PC-3 (cell line): ENCODE measurements around the gene ZNF407.

ENCODE experiments used
- CTCF ChIP-seq: fragments of 300-600 bp; sonication (generic); conservative IDR thresholded peaks from 2 replicates; pipeline ENCODE4 v1.5.1; 2017; ENCODE audit warnings: antibody characterized with exemption, low read depth, mild to moderate bottlenecking, low read length
- EZH2 ChIP-seq: fragments of 300-600 bp; sonication (generic); IDR thresholded peaks from one replicate; pipeline ENCODE4 v1.6.1; 2017; ENCODE audit warnings: antibody characterized with exemption, mild to moderate bottlenecking, low read length; ENCODE audit not compliant: unreplicated experiment
- EZH2phosphoT487 ChIP-seq: fragments of 300-600 bp; sonication (generic); IDR thresholded peaks from 2 replicates; pipeline ENCODE4 v1.6.1; 2018; ENCODE audit warnings: mild to moderate bottlenecking, antibody characterized with exemption, low read length, borderline replicate concordance

DNA sequence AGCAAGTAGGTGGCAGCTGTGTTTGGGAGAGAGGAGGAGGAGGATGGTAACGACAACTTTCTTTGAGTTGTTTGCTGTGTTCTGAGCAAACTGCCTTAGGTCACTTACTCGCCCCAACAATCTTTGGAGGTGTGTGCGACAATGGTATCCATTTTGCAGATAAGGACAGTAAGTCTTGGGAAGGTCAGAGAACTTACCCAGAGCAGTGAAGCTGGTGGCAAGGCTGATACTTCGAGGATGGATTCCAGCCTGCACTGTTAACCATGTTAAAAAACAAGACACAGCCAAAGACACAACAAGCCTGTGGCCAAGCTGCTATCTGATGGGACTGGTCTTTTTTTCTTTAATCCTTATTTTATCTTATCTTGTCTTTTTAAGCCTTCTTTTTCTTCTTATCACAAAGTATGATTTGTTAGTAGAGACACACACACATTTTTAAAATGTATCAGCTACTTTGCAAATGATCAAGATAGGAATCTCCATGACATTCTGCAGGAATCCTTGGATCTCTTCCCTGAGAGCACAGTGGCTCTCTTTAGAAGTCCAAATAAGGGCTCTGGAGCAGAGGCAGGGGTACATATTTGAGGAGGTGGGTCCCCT, 35.4 kb upstream of the ZNF407 start:
- no peak for TF ChIP-seq EZH2
- TF ChIP-seq CTCF: no peak
- TF ChIP-seq EZH2phosphoT487: no peak
